ENCODE measurements around the gene MAP7D3.
"Not testable (repeated sequence)": the region's sequence is repeated elsewhere in the genome, so short reads cannot be mapped to it uniquely, and the experiment has no call there.

MAP7D3 gene, protein sequence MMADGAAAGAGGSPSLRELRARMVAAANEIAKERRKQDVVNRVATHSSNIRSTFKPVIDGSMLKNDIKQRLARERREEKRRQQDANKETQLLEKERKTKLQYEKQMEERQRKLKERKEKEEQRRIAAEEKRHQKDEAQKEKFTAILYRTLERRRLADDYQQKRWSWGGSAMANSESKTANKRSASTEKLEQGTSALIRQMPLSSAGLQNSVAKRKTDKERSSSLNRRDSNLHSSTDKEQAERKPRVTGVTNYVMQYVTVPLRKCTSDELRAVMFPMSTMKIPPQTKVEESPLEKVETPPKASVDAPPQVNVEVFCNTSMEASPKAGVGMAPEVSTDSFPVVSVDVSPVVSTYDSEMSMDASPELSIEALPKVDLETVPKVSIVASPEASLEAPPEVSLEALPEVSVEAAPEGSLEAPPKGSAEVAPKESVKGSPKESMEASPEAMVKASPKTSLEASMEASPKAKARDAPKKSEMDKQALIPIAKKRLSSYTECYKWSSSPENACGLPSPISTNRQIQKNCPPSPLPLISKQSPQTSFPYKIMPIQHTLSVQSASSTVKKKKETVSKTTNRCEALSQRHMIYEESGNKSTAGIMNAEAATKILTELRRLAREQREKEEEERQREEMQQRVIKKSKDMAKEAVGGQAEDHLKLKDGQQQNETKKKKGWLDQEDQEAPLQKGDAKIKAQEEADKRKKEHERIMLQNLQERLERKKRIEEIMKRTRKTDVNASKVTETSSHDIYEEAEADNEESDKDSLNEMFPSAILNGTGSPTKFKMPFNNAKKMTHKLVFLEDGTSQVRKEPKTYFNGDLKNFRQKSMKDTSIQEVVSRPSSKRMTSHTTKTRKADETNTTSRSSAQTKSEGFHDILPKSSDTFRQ

DNA sequence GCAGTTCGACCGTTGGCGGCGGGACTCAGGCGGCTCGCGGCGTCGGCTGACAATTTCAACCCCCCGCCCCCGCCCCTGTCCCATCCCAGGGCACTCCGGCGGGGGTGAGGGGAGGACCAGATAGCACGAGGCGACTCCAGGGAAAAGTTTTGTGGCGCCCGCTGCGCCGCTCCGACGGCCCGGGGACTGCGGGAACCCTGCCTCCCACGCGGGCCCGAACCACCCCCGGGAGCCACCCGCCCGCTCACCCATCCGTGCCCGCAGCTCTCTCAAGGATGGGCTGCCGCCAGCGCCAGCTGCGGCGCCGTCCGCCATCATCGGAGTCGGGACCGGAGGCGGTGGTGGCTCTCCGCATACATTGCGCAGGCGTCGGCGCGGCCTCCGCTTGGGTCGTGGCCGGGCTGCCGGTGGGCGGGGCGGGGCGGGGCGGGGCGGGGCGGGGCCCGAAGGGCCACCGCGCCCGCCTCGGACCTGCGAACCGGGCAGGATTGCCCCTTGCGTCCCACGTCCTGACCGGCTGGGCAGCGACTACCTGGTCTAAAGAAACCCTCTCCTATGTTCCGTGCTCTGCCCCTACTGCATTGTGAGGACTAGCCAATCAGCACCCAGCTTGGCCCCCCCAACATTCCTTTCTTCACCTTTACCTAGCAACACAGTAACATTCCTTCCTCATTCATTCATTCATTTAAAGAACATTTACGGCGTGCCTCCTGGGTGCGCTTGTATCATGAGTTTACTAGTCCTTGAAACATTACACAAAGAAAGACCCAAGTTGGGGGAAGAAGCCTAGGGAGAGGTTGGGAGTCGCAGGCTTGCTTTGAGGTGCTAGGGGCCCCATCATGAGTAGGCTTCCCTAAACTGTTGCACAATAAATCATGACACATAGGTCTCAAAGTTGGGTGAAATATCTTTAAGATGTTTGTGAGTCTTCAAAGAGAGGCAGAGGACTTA, at the start of gene MAP7D3:
MAP7D3 (minus strand) TSS at position 360 of the 951 bp plus-strand sequence; CDS start at position 318, 42 bp downstream.
- DNase-seq: peak; percentile 88

DNA sequence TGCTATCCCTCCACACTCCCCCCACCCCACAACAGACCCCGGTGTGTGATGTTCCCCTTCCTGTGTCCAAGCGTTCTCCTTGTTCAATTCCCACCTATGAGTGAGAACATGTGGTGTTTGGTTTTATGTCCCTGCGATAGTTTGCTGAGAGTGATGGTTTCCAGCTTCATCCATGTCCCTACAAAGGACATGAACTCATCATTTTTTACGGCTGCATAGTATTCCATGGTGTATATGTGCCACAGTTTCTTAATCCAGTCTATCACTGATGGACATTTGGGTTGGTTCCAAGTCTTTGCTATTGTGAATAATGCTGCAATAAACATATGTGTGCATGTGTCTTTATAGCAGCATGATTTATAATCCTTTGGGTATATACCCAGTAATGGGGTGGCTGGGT, 49.5 kb upstream of the MAP7D3 start, which contains the start of gene ADGRG4:
ADGRG4 (plus strand) TSS at position 243 of the 400 bp plus-strand sequence. CDS start 7,815 bp downstream, outside the sequence.
- not testable (repeated sequence) for DNase-seq

DNA sequence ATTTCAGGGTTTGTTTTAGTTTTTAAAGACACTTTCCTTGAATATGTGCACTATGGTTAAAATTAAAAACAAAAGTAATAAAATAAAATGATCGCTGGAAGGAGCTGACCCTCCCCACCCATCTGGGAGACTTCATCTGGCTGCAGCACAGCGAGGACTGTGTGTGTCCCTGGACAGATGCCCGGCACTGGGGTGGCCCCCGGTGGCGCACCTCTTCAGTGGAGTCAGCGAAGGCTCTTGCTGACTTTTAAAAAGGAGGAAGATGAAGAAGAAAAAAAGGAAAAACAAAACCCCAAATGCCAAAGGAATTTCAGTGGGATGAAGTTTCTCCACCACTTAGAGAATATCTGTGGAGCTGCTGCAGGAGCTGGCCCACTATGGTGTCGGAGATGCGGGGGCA, 44.2 kb upstream of the MAP7D3 start:
- DNase-seq: no peak

DNA sequence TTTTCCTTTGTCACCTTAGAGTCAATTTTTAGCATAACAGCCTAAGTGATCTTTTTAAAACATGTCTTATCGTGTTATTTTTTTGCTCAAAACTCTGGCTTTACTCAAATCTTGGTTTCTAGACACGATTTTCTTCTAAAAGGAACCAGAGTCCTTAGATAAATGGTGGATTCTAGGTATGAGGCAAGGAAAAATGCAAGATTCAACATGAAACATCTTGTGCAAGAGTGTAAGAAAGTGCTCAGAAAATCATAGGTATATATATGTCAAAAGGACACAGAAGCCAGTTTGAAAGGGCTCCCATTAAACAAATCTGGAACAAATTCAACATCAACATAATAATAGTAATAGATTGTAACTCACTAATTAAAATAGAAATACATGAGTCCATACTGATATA, 41.5 kb upstream of the MAP7D3 start:
- DNase-seq: no peak

DNA sequence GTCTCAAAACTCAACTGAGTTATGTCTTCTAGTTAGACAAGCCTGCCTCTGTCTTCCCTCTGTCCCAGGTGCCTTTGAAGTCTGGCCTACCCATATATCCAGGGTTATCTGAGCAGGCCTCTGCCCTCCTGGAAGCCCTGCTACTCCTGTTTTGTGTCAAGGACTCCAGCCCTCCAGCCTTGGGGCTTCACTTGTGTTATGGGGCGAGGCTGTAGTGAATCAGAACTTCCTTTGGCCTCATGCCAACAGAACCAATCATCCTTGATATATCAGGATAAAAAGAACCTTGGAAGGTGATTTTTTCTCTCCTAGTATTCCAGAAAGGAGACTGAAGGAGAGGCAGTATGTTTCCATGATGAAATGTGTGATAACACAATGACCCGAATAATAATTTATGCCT, 40.6 kb upstream of the MAP7D3 start:
- no peak for DNase-seq

DNA sequence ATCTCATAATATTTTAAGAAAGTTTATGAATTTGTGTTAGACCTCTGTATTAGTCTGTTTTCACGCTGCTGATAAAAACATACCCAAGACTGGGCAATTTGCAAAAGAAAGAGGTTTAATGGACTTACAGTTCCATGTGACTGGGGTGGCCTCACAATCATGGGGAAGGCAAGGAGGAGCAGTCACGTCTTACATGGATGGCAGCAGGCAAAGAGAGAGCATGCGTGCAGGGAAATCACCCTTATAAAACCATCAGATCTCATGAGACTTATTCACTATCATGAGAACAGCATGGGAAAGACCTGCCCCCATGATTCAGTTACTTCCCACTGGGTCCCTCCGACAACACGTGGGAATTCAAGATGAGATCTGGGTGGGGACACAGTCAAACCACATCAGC, 35.2 kb upstream of the MAP7D3 start:
- not testable (repeated sequence) for DNase-seq

DNA sequence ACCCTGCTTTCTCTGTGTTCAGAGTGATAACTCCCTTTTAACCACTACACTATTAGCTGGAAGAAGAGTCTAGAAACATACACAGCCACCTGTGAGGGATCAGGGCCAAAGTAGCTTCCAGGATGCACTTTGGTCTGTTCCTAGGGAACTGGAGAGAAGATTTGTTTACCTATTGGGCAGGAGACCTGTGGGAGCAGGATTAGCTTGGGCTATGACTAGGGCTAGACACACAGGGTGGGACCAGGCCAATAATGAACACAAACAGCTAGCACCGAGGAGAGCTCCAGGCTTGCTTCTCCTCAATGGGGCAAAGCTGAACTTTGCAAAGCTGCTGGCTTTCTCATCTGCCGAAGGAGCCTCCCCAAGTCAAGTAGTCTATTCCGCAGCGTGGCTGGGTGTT, 24.4 kb upstream of the MAP7D3 start:
- no peak for DNase-seq

DNA sequence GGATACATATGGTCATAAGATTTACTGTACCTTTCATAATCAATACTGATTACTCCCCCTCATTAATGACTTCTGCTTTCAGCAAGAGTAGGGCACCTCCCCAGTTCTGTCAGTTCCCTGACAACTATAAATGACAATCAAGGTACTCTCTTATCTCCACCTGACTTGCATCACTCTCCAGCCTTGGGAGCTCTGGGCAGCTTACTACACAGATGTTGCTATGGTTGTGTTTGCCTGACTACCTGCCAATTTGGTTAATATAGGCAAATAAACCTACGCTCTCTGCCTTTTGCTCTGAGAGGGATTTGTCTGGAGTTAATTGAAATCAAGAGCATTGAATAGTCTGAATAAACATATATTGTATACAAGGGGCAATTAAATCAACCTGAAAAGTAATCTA, 22.8 kb upstream of the MAP7D3 start:
- DNase-seq: no peak

DNA sequence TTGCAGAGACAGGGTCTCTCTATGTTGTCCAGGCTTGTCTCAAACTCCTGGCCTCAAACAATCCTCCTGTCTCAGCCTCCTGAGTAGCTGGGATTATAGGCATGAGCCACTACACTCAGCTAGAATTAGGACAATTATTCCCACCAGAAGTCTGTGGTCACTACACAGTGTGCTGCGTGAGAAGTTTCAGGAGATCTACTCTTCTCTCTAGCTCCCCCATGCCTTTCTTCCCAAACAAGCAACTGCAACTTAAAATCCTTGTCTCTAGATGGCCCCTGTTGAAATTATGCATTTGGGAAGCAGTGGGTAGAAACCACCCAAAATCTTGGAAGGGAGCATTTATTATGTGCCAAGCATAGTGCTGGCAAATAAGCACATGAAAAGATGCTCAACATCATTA, 21.1 kb upstream of the MAP7D3 start:
- DNase-seq: no peak

DNA sequence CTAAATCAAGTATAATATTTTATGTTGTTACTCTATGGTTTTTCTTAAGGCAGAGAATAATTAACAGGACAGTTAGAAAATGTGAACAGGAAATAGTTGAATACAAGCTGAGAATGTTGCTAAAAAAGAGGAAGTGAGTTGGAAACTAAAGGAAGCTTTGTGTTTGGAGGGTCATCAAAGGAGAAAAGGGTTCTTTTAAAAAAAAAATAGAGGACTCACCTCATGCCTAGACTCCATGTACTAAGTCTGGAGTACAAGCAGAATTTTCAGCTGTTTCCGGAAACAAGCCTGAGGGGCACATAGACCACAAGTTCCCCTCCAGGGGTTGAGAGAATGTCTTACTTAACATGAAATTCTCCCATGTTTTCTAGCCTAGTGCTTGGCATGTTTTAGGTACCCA, 20.1 kb upstream of the MAP7D3 start:
- DNase-seq: no peak

DNA sequence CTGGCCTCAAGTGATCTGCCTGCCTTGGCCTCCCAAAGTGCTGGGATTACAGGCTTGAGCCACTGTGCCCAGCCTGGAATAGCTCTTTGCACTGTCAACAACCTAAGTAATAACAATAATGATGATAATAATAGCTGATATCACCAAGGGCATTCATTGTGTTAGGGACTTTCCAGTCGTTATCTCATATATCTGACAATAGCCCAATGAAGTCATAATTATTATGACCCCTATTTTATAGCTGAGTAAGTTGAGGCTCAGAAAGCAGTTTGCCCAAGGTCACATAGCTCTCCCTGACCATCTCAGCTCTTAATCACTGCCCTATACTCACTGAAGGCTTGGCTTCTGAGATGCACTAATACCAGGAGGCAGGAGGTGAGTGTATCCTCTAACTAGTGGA, 18.7 kb upstream of the MAP7D3 start:
- no peak for DNase-seq

DNA sequence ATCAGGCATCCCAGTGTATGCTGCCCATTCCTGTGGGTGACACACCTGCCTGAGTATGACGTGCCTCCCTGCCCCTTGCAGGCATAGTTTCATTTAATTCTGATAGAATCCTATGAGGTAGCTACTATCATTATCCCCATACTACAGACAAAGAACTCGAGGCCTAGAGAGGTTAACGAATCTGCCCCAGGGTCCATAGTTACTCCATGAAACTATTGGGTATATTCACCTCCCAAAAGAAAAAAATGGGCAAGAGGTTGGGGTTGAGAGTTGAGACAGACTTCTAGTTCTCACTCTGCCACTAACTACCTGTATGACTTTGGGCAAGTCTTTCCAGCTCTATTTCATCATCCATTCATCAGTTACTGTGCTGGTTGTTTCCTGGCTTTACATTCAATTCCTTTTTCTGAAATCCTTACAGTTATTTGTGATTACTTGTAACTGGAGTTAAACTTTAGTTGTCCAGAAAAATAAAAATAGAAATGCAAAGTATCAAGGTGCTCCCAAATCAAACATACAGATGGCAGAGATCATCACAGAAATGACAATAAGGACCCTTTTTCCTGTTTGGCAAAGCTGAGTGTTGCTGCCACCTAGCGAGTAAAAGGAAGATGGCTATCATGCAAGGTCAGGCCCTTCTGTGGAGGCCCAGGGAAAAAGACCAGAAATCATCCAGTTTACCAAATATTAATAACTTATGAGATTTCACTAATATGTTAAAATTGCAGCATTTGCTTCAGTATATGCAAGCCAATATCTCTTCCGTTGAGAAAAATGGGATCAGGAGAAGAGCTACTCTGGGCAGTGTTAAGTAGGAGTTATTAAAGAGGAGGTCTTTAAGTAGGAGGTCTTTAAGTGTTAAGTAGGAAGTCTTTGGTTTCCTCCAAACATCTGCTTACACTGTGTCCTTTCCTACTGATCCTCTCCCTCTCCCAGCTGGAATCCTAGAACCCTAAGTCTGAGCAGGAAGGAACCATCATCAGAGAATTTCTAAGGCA, 17.1 kb upstream of the MAP7D3 start:
- DNase-seq: peak; percentile 73

DNA sequence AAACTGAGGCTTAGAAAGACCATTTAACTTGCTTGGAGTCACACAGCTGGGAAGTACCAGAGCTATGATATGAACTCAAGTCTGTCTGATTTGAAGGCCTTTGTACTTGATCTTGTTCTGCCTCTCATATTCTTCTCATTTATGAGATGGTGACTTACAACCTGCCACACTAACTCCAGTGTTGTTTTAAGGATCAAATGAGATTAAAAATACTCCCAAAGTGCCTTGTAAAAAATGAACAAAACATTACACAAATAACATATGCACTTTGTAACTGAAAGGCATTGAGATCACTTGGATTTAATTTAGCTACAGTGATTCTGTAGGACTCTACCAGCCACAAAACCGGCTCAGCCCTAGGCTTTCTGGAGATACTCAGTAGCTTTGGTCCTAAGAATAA, 15.6 kb upstream of the MAP7D3 start:
- DNase-seq: no peak

DNA sequence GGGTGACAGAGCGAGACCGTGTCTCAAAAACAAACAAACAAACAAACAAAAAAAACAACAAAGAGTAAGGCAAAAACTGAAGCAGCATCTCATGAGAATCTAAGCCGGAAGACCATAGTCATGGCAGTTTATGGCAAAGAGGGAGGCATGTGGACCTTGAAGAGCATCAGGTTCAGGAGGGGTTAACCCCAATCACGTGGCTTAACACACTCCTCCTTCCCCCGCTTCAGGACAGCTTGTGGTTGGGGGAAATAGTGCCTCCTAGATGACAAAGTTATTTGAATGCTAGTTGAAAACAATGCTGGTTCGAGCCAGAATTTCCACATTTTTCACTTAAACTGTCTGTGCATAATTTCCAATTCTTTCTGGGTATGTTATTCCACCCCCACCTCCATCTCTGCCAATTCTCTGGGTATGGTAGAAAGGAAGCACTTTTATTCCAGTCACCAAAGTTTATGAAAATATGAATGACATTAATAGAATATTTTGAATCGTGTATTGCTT, 11.7 kb upstream of the MAP7D3 start:
- DNase-seq: no peak

DNA sequence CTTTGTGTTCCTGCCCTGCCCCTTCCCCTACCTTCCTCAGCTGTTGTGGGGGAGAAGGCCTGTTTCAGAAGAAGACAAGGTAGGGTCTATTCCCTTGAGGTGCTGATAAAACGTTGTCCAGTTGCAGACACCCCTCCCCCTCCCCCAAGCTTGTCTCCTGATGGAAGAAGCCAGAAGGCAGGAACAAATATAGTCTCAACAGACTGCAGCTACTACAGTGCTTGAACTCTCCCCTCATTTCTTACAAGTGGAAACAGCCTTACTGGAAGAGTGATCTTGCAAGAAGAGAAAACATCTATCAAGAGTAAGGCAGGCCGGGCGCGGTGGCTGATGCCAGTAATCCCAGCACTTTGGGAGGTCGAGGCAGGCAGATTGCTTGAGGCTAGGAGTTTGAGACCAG, 11.0 kb upstream of the MAP7D3 start:
- no peak for DNase-seq

DNA sequence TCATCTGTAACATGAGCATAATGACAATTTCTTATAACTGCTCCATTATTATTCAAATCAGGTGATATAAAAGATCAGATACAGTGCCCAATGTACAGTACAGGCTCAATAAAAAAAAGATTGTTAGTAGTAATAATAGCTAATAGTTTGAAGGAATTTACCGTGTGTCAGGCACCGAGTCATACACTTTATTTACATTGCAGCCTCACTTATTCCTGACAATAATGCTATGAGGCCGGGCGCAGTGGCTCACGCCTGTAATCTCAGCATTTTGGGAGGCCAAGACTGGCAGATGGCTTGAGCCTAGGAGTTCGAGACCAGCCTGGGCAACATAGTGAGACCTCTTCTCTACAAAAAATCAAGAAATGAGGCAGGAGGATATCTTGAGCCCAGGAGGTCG, 10.1 kb upstream of the MAP7D3 start:
- DNase-seq: no peak

DNA sequence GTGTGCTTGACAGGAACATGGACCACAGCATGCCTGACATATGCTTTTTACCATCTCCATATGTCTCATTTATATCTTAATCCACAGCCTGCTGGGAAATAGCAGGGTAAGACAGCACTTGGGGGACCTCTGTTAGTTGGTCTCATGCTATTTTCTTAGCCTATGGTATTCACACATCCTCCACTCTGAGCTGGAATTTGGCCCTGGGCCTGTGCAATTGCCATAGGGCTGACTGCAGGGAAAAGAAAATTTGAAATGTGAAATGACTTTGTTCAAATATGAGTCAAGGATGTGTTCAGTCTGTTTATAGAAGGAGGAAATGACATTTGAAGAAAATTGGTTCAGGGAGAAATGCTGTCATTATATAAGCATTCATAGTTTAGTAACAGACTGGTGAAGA, 9.6 kb upstream of the MAP7D3 start:
- no peak for DNase-seq

DNA sequence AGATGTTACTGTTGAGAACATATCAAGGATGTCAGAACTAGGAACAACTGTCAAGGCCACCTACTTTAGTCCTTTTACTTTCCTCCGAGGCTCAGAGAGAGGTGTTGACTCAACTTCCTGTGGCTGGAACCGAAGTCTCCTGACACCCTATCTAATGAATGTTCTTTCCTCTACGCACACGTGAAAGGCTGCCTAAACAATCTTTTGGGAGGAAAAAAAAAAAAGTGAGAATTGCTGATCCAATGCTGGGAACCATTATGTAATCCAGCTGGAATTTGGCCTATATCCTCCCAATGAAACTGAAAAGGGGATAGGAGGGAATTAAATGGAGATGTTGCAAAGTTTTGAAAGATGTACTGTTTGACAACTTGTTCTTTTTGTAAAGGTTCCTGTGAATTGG, 8.3 kb upstream of the MAP7D3 start:
- DNase-seq: no peak

DNA sequence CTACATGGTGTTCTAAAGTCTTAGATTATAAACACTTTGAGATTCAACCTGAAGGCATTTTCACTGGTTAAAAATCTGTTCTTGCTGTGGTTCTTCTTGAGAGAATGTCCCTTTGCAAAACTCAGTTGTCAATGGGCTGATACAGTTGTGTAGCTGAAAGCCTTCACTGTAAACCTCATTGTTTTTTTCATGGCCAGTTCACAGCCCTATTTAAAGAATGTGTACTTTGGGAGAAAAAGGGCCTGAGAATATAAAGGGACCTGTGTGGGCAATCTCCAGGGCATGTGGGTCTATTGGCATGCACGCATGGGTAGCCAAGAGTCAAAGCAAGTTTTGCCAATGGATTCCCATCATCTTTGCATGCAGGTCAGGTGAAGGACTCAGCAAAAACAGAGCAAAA, 7.8 kb upstream of the MAP7D3 start:
- DNase-seq: no peak

DNA sequence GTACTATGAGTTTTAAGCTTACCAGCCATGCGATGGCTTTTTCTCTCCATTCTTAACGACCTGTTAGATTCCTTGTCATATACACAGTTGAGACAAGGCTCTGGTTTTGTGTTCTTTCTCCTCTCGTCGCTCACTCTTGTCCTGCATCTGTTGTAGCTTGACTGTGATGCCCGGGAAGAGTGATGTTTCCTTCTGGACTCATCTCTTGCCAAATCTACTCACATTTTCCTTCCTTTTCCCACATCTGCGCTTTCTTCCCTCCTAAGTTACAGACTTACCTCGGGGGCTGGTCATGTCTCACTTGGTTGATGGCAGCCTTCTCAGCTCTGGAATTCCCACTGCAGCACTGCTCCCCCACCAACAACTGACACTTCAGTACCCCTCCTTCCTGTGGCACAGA, 4.8 kb upstream of the MAP7D3 start:
- no peak for DNase-seq

DNA sequence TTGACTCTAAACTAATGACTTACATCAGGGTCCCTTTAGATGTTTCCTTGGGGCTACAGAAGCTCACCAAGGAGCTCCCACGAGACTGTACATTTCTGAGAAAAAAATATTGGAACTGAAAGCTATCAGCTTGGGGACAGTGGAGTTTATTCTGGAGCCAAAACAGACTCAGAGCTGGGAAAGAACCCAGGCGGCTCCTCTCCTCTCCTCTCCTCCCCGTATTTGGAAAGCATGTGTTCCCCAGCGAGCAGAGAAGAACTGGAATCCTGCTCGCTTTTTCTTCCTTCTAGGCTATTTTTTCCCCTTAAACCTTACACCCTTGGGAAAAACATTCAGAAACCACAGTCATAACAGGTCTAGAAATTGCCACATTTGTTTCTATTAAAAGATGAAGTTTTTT, 4.3 kb upstream of the MAP7D3 start:
- no peak for DNase-seq

Measured in activated effector memory CD4-positive, alpha-beta T cell treated with anti-CD3 and anti-CD28 coated beads, Interleukin-2, amount 50 U/mL, for 16 hours (primary cell).